GM19099 (cell line): ENCODE measurements around the gene PTRH2.
A peak's percentile ranks its signal among the peaks of the same experiment; 100 is the strongest.

Experiments used
- POLR2A ChIP-seq: IDR thresholded peaks from 3 replicates; pipeline ENCODE4 v1.6.1; 2011; ENCODE audit warnings: low read depth; ENCODE audit not compliant: insufficient read length; ENCODE audit errors: extremely low read depth

The PTRH2 gene

DNA sequence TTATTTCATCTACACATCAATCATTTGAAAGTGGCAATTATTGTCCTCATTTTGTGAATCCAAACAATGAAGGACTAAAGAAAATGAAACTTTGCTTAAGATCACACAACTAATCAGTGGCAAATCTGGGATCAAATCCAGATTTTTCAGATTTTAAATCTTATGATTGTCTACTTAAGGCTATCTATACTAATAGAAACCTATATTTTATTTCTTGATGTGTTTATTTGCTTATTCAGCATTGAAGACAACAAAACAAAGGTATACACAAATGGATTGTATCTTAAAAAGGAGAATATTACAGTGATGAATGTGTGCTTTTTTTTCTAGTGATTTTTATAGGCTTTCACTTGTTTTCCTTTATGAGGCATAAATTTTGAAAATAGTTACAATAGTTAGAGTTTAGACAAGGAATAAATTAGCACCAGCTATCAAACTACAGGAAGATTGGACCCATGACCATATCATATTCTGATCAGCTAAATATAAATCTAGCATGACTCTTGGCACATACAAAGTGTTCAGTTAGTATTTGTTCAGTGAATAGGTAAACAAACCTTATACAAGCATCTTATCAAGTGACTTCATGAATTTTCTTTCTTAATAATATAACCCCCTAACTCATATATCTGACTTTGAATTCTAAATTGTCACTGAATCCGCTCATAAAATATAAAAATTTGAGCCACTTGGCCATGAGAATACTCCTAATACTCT, 20.7 kb upstream of the PTRH2 start:
- no peak for TF ChIP-seq POLR2A

DNA sequence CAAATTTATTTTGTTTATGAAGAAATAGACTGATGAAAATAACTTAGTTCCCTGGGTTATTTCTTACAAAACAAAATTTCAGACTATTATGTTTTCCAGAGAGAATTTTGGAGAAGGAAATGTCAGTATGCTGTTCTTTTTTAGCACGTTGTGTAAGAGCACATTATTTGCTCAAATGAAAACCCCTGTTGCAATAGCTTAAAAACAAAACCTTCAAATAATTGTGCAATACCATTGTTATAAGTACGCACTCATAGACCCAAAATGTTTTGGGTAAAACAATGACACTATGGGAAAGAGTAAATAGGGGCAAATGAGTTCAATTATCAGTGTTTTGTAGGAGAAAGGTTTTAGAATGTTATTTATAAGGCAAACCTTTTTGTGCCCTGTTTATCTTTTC, 18.5 kb upstream of the PTRH2 start:
- TF ChIP-seq POLR2A: no peak

GRCh38 chr17:59723607-59724006, 16.4 kb upstream of the PTRH2 start:
- TF ChIP-seq POLR2A: no peak

DNA sequence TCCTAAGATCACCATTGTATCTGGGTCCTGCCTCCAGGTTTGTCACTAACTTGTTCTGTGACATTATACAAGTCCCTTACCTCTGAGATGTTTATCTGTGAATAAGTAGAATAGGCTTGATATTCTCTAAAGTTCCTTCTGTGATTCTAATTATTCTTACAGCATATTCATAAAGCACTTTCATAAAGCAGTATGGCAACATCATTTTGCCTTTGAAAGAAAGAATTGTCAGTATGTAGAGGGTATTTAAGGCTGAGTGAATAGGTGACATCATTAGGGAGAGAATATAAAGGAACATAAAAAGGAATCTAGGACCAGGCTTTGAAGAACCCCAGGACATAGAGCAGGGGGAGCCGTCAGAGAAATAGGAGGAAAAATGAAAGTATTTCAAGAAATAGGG, 15.8 kb upstream of the PTRH2 start:
- no peak for TF ChIP-seq POLR2A

DNA sequence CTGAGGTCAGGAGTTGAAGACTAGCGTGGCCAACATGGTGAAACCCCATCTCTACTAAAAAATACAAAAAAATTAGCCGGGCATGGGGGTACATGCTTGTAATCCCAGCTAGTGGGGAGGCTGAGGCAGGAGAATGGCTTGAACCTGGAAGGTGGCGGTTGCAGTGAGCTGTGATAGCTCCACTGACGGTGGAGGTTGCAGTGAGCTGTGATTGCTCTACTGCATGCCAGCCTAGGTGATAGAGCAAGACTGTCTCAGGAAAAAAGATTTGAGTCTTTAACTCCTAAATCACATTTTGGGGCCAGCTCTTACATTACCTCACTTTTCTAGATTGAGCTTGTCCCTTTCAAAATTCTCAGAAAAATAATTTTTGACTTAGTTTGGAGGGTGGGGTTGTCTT, 15.4 kb upstream of the PTRH2 start:
- no peak for TF ChIP-seq POLR2A

GRCh38 chr17:59719526-59719925, 12.3 kb upstream of the PTRH2 start:
- TF ChIP-seq POLR2A: no peak

- no peak for TF ChIP-seq POLR2A
These were observed 9.2 kb upstream of the PTRH2 start for GRCh38 chr17:59716427-59716826.

DNA sequence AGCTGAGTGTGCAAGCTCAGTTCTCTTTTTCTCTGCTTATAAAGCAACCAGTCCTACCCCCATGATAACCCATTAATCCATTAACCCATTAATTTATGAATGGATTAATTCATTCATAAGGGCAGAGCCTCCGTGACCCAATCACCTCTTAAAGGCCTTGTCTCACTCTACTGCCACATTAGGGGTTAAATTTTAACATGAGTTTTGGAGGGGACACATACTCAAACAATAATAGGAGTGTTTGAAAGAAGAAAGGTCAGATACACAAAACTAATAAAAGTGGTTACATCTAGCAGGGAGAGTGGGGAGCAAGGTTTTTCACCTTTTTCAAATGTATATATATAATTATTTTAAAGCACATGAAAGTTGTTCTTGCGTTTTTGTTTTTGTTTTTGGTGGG, 7.0 kb upstream of the PTRH2 start:
- TF ChIP-seq POLR2A: no peak

DNA sequence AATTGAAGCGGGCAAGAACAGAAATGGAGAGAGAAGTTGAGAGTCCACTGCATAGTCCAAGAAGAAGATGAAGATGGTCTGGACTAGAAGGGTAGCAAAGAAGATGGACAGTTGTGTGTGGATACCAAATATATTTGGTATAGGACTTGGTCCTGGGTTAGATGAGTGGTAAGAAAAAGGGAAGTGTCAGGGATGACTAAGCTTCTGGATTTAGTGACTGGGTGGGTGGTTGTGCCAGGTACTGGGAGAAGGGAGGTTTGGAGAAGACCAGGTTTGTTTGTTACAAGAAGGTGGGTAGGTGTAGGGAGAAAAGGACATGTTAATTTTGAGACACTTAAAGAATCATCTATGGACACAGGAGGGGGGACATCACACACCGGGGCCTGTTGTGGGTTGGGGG, 5.6 kb upstream of the PTRH2 start:
- no peak for TF ChIP-seq POLR2A

- no peak for TF ChIP-seq POLR2A
These were observed 4.7 kb upstream of the PTRH2 start for GRCh38 chr17:59711936-59712335.

- TF ChIP-seq POLR2A: no peak
These were observed 771 bp upstream of the PTRH2 start for GRCh38 chr17:59707971-59708430.

DNA sequence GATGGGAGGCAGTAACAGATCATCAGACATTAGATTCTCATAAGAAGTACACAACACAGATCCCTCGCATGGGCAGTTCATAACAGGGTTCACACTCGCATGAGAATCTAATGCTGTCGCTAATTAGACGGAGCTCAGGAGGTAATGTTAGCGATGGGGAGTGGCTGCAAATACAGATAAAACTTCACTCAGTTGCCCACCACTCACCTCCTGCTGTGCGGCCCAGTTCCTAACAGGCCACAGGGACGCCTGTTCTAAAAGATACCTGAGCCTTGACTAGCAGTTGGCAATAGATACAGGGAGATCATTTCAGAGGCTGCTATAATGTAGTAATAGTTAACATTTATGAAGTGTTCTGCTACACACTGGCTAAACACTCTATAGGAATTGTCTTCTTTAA, 4.9 kb downstream of the PTRH2 start:
- no peak for TF ChIP-seq POLR2A

DNA sequence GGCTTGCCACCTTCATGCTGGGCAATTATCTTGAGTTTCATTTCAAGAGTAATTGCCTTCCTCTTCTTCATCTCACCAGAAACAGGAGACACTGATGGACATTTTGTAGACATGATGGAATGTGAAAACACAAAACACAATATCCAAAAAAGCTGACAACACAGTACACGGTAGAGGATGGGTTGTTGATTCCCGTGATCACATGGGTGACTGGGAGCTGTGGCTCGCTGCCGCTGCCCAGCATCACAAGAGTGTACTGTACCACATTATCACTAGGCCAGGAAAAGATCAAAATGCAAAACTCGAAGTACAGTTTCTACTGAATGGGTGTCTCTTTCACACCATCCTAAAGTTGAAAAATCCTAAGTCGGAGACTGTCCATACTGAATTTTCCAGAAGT, 7.4 kb downstream of the PTRH2 start:
- TF ChIP-seq POLR2A: no peak

DNA sequence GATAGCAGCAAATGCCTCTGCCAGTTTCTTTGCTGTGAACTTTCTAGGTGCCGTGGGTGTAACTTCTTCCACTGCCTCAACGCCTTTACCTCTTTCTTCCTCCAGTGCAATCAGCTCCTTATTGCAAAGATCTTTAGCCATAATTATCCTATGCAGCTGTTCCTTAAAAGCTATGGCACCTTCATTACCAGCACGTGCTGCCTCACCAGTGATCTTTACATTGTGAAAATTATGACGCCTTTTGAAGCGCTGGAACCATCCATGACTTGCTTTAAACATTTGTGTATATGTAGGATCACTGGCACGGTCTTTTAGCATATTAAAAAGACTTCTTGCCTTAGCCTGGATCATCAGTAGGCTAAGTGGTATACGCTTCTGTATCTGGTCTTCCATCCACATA, 8.0 kb downstream of the PTRH2 start:
- no peak for TF ChIP-seq POLR2A

- TF ChIP-seq POLR2A: no peak
These were observed 9.1 kb downstream of the PTRH2 start for GRCh38 chr17:59698143-59698542.

- peak; percentile 21 for TF ChIP-seq POLR2A
These were observed 10.4 kb downstream of the PTRH2 start for GRCh38 chr17:59696682-59697277.

- no peak for TF ChIP-seq POLR2A
These were observed 11.1 kb downstream of the PTRH2 start for GRCh38 chr17:59695945-59696681.

DNA sequence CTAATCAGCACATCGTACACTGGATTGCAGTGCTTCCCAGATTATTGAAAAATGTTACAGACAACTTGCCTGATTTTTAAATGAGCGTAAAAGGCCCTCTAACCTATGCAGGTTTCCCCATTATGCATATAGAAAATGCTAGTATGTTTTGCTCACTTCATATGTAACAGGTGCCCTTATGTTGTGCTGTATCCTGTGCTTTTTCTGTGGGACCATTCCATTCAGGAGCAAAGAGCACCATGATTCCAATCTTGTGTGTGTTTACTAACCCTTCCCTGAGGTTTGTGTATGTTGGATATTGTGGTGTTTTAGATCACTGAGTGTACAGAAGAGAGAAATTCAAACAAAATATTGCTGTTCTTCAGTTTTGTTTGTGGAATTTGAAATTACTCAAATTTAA, 12.9 kb downstream of the PTRH2 start:
- TF ChIP-seq POLR2A: no peak
